Thyroid gland (tissue), 4 donors: ENCODE results near the gene FLT1. TPM values are rescaled to one million over a fixed set of nuclear protein-coding genes. Genes with fewer than 3 reads are reported as not detected.

Experiments used
- DNase-seq, 2 donors: peaks; one replicate each; pipeline ENCODE4 v3.0.0-alpha.2; 2019
- H3K27ac ChIP-seq, 3 donors: fragments of 200-600 bp; sonication (generic); 1 replicate in 2 of 3; 2 replicates in 1 of 3; pipeline ENCODE4 v1.5.1; 2016 to 2019; ENCODE audit warnings: mild to moderate bottlenecking in 1 of 3, moderate library complexity in 1 of 3
- H3K27me3 ChIP-seq: fragments of 200-600 bp; sonication (generic); one replicate; pipeline ENCODE4 v1.5.1; 2019
- H3K36me3 ChIP-seq, 2 donors: fragments of 200-600 bp; sonication (generic); one replicate each; pipeline ENCODE4 v1.5.1; 2016 to 2019
- H3K4me1 ChIP-seq, 2 donors: fragments of 200-600 bp; sonication (generic); one replicate each; pipeline ENCODE4 v1.5.1; 2017 to 2019
- H3K4me3 ChIP-seq, 3 donors: fragments of 200-600 bp; sonication (generic); replicated peaks in 1 of 3; 1 replicate in 2 of 3; 2 replicates in 1 of 3; pipeline ENCODE4 v1.5.1; 2016; ENCODE audit warnings: mild to moderate bottlenecking in 1 of 3
- H3K9me3 ChIP-seq: fragments of 200-600 bp; sonication (generic); one replicate; pipeline ENCODE4 v1.5.1; 2017
- POLR2A ChIP-seq, 2 donors: fragments of 450-650 bp; IDR thresholded peaks; one replicate each; pipeline ENCODE4 v1.6.1; 2017; ENCODE audit warnings: antibody characterized with exemption in 2 of 2, mild to moderate bottlenecking in 2 of 2, moderate library complexity in 1 of 2
- WGBS, 2 donors: methylation state at CpG; one replicate each; pipeline ENCODE4 v1.1.5; 2017; 5-methylcytosine and 5-hydroxymethylcytosine counted together
- intact Hi-C: fragments of 100-400 bp; cut with DNase I; formaldehyde crosslinking; loops from one replicate; pipeline ENCODE4 v1.15.1; 2023
- total RNA-seq, 4 donors: library from RNA; depleted of rRNA; stranded (reverse); fragments of >200 nt; gene quantifications; one replicate each; pipeline ENCODE4 v1.2.3, GENCODE V29; 2016
- TF ChIP-seq, protein P1 (sequence below), 6 experiments: fragments of 200-600 bp in 3 of 6; fragments of 450-650 bp in 3 of 6; sonication (generic) in 3 of 6; IDR thresholded peaks; one replicate each; pipeline ENCODE4 v1.5.1; 2016 to 2019; ENCODE audit warnings: antibody characterized with exemption in 6 of 6, mild to moderate bottlenecking in 2 of 6, inconsistent platforms in 1 of 6, moderate library complexity in 1 of 6

The FLT1 gene
- total RNA-seq, 4 donors from 2014 or later, result 23.4 to 132 (median 44.4) TPM

DNA sequence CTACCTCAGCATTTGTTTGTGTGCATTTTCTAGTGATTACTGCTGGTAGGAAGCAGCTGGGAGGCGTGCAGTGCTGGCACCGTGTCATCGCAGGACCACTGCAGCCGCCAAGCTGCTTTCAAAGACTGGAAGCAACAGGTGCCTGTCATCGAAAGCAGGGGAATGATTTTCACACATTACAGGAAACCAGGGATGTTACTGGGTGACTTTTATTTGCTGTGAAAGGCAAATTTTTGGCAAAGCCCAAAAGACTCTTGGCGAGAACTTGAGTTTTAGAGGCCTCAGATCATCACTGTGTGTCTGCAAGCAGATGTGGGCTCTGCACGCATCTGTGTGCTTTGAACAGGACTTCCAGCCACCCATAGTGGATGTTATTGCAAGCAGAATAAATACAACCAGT lies 176.4 kb downstream of the FLT1 start:
- 84 to 87% methylated on average over 7 of the region's 7 CpGs for WGBS, 2 donors
- H3K4me1 ChIP-seq, result no peaks in the 10 kb centered on the region
- DNase-seq, result no peak
- TF ChIP-seq, protein P1, sequence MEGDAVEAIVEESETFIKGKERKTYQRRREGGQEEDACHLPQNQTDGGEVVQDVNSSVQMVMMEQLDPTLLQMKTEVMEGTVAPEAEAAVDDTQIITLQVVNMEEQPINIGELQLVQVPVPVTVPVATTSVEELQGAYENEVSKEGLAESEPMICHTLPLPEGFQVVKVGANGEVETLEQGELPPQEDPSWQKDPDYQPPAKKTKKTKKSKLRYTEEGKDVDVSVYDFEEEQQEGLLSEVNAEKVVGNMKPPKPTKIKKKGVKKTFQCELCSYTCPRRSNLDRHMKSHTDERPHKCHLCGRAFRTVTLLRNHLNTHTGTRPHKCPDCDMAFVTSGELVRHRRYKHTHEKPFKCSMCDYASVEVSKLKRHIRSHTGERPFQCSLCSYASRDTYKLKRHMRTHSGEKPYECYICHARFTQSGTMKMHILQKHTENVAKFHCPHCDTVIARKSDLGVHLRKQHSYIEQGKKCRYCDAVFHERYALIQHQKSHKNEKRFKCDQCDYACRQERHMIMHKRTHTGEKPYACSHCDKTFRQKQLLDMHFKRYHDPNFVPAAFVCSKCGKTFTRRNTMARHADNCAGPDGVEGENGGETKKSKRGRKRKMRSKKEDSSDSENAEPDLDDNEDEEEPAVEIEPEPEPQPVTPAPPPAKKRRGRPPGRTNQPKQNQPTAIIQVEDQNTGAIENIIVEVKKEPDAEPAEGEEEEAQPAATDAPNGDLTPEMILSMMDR (IDR thresholded peaks at IDR 0.05), result no peak
- no peak for TF ChIP-seq POLR2A (IDR thresholded peaks at IDR 0.05)
- H3K27ac ChIP-seq, result no peak overlapping the region
- H3K36me3 ChIP-seq, result no peaks in the 10 kb centered on the region
- H3K9me3 ChIP-seq, result no peaks in the 10 kb centered on the region
- H3K4me3 ChIP-seq, result no peak overlapping the region
- intact Hi-C loops, result no loop called here
- no peaks in the 10 kb centered on the region for H3K27me3 ChIP-seq

DNA sequence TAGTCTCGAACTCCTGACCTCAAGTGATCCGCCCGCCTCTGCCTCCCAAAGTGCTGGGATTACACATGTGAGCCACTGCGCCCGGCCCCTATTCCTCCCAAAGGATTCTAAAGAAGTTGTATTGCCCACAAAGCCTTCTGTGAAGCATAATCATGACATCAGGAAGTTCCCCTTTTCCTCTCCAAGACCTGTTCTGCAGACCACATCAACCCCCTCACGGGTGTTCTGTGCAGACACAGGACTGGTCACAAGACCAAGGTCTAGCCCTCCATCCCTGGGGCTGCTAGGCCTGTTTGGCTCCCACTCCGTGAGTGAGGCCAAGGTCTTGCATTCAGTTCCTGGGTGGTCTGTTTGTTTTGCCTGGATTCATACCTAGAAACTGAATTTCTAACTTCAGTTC lies 178.1 kb downstream of the FLT1 start:
- TF ChIP-seq, protein P1 (IDR thresholded peaks at IDR 0.05), result no peak
- TF ChIP-seq POLR2A (IDR thresholded peaks at IDR 0.05), result no peak
- no peaks in the 10 kb centered on the region for H3K9me3 ChIP-seq
- intact Hi-C loops, result no loop called here
- no peaks in the 10 kb centered on the region for H3K27me3 ChIP-seq
- H3K27ac ChIP-seq, result no peak overlapping the region
- 79 to 86% methylated on average over 7 of the region's 7 CpGs for WGBS, 2 donors
- no peaks in the 10 kb centered on the region for H3K36me3 ChIP-seq
- DNase-seq, result no peak
- H3K4me3 ChIP-seq, result no peak overlapping the region
- no peaks in the 10 kb centered on the region for H3K4me1 ChIP-seq

DNA sequence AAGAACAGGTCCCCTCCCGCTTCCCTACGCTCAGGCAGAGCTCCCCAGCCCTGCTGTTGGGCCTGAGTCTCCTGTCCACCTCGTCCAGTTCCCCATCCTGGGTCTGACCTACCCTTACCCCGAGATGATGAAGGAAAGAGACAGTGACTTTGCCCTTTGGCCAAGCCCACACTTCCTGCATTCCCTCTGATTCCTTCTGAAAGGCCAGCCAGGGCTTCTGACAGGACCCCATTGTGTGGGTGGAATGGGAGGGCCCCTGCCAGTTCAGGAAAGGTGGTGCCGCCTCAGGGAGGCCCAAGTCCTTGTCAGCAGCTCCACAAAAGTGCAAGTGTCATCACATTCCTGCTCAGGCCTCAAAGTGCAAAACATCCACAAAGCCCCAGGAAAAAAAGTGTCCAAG lies 178.8 kb downstream of the FLT1 start:
- no peaks in the 10 kb centered on the region for H3K36me3 ChIP-seq
- intact Hi-C loops, result no loop called here
- WGBS, 2 donors, result 42 to 71% methylated on average over 3 to 5 of the region's 5 CpGs
- H3K4me3 ChIP-seq, result no peak overlapping the region
- TF ChIP-seq POLR2A (IDR thresholded peaks at IDR 0.05), result no peak
- TF ChIP-seq, protein P1 (IDR thresholded peaks at IDR 0.05), result no peak
- no peaks in the 10 kb centered on the region for H3K9me3 ChIP-seq
- H3K27ac ChIP-seq, result no peak overlapping the region
- H3K4me1 ChIP-seq, result no peaks in the 10 kb centered on the region
- no peaks in the 10 kb centered on the region for H3K27me3 ChIP-seq
- DNase-seq, result no peak

DNA sequence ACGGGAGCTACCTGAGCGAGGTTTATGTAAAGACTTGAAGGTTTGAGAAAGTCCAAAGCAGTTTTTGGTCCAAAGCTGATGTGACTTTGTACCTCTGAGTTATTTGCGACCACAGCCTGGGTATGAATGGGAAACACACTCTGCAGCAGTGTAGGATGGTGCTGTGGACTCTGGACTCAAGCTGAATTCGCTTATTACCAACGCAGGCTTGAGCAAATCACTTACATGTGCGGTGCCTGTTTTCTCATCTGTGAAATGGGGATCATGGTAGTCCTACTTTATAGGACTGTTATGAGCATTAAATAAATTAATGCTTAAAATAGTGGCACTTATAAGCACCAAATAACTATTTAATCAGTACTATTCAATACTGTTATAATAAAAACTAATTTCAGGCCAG lies 180.0 kb downstream of the FLT1 start:
- no peaks in the 10 kb centered on the region for H3K27me3 ChIP-seq
- no peak overlapping the region for H3K4me3 ChIP-seq
- no peaks in the 10 kb centered on the region for H3K4me1 ChIP-seq
- H3K9me3 ChIP-seq, result no peaks in the 10 kb centered on the region
- TF ChIP-seq, protein P1 (IDR thresholded peaks at IDR 0.05), result no peak
- no peak for TF ChIP-seq POLR2A (IDR thresholded peaks at IDR 0.05)
- no peak for DNase-seq
- intact Hi-C loops, result no loop called here
- H3K27ac ChIP-seq, result no peak overlapping the region
- H3K36me3 ChIP-seq, result no peaks in the 10 kb centered on the region
- 92 to 96% methylated on average over 6 of the region's 6 CpGs for WGBS, 2 donors

DNA sequence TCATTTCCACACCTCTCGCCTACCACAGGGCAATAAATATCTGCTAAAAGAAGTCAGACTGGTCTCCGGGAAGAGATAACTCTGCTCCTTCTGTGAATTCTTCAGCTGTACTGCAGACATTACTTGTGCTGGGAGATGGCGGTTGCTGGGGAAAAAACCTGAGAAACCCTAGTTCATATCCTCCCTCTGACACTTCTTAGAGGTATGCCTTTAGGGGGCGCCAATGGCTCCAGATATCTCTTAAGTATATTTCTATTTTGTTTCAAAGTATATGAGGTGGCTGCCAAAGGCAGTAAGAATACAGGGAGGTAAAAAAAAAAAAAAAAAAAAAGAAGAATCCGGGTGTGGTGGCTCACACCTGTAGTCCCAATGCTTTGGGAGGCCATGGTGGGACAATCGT lies 181.3 kb downstream of the FLT1 start:
- no peak for DNase-seq
- H3K36me3 ChIP-seq, result no peaks in the 10 kb centered on the region
- no peaks in the 10 kb centered on the region for H3K27me3 ChIP-seq
- no peak for TF ChIP-seq POLR2A (IDR thresholded peaks at IDR 0.05)
- TF ChIP-seq, protein P1 (IDR thresholded peaks at IDR 0.05), result peak in 1 of 6 experiments; percentile 6
- intact Hi-C loops, result no loop called here
- no peaks in the 10 kb centered on the region for H3K9me3 ChIP-seq
- no peak overlapping the region for H3K4me3 ChIP-seq
- no peak overlapping the region for H3K27ac ChIP-seq
- H3K4me1 ChIP-seq, result no peaks in the 10 kb centered on the region
- 88 to 92% methylated on average over 6 of the region's 6 CpGs for WGBS, 2 donors
